GM18909 (cell line): ENCODE measurements around the gene POR.
A peak's percentile ranks its signal among the peaks of the same experiment; 100 is the strongest.
"Not testable (repeated sequence)": the region's sequence is repeated elsewhere in the genome, so short reads cannot be mapped to it uniquely, and the experiment has no call there.

ENCODE experiments used
- ATAC-seq: cut with Tn5 transposase; IDR thresholded peaks from one replicate; pipeline ENCODE4 v1.9.1; 2021; ENCODE audit warnings: mild to moderate bottlenecking; ENCODE audit not compliant: unreplicated experiment, poor library complexity

Gene POR

GRCh38 chr7:75987026-75987804, 72.3 kb downstream of the POR start:
- ATAC-seq = no peak

- no peak for ATAC-seq
These were observed 73.0 kb downstream of the POR start for GRCh38 chr7:75987805-75988567.

DNA sequence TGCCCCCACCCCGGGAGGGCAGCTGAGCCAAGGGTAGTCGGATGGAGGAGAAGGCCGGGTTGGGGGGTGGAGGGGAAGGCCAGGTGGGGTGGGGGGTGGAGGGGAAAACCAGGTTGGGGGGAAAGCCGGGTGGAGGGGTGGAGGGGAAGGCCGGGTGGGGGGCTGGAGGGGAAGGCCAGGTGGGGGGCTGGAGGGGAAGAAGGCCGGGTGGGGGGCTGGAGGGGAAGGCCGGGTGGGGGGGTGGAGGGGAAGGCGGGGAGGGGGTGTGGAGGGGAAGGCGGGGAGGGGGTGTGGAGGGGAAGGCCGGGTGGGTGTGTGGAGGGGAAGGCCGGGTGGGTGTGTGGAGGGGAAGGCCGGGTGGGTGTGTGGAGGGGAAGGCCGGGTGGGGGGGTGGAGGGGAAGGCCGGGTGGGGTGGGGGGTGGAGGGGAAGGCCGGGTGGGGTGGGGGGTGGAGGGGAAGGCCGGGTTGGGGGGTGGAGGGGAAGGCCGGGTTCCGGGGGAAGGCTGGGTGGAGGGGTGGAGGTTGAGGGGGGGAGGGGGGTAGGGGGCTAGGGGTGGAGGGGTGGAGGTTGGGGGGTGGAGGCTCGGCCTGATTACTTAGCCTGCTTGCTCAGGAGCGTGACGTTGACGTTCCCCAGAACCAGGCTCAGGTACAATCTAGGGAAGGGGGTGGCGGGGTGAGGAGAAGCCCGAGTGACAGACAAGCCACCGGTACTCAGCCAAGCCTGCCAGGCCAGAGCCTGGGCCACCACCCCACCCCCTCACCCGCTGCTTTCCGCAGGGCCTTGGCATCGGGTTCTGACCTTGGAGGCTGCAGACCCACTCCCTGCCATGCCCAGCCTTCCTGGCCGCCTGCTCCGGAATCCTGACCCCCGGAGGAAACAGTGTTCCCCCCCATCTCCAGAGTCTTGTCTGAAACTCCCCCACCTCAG, 73.9 kb downstream of the POR start:
- ATAC-seq = no peak

DNA sequence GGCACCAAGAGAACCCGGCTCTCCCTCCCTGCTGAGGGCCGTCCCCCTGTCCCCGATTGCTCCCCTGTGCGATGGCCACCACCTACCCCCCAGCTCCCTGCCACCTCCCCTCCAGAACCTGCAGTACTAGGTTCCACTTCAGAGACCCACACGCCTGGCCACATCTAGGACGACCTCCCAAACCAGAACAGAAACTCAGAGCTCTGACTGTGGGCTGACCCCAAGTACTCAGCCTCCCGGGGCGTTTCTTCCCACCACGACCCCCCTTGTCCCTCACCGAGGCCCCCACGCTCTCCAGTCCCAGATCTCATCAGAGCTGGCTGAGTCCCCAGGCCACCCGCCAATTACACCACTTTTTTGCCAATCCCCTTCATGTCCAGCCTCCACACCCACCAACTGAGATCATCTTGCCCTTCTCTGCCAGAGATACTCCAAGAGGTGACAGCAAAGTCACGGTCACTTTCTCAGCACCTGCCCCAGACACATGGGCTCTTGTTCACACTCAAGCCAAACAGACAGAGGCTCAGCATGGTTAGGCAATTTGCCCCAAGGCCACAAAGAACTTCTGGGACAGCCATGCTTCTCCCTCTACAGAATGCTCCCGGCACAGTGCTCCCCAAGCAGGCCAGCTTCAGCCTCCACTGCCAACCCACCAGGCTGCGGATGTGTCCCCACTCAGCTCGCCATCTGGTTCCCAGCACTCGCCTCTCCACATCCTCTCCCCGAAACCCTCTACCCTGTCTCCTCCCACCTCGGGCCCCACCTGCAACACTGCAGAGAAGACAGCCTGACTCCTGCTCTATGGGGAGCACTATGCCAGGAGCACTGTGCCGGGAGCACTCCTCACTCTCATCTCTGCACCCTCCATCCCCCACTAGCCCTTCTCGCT, 74.8 kb downstream of the POR start:
- ATAC-seq = no peak

- no peak for ATAC-seq
These were observed 76.7 kb downstream of the POR start for GRCh38 chr7:75991531-75992082.

DNA sequence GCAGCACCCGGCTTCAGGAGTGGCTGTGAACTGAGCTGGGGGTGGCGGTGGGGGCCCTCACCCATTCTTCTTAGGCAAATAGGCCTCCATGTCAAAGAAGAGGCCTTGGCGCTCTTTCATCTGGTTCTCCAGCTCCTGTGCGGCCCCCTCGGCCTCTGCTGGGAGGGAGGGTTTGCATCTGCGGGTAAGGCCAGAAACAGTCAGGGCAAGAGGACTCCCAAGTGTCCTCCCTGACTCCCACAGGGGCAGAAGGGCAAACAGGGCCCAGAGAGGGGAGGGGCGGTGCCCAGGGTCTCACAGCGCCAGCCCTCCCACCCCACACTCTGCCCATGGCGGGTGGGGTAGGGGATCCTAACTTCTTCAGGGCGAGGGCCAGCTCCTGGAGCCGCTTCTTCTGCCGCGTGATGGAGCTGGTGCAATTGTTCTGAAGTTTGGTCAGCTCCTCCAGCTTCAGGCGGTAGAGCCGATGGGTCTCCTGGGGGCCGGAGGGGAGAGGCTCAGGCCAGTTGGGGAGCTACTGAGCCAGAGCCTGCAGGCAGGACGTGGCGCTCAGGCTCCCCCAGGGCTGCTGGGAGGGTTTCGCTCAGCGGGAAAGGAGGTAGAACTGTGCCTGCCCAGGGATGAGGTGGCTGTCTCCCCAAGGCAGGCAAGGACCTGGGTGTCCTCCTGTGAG, 77.3 kb downstream of the POR start:
- no peak for ATAC-seq

GRCh38 chr7:75993689-75994387, 78.9 kb downstream of the POR start:
- ATAC-seq = peak; percentile 19

GRCh38 chr7:75994388-75995051, 79.6 kb downstream of the POR start, which contains the start of gene TMEM120A:
TMEM120A (minus strand) TSS chr7:75994595; CDS start chr7:75994570, 25 bp downstream.
- ATAC-seq = peak; percentile 91

GRCh38 chr7:75995052-75995471, 80.1 kb downstream of the POR start:
- no peak for ATAC-seq

GRCh38 chr7:75995996-75996395, 81.0 kb downstream of the POR start:
- no peak for ATAC-seq

DNA sequence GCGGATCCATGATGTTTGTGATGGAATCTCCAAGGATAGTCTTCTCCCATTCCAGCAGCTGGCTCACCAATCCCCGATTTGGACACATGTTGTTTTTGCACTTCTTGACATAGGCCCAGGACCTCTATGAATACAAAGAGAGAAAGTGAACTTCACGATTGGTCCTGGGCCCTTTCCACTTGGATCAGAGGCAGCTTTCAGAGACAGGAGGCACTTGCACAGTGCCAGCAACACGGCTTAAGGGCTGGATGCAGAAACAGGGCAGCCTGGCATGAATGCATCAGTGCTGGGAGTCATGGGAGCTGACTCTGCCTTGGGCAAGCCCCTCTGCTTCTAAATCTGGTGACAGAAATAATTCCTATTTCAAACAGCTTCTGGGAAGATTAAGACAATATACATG, 81.5 kb downstream of the POR start:
- no peak for ATAC-seq

GRCh38 chr7:75998038-75998437, 83.1 kb downstream of the POR start:
- no peak for ATAC-seq

GRCh38 chr7:76000566-76000965, 85.6 kb downstream of the POR start:
- ATAC-seq = no peak

- ATAC-seq = no peak
These were observed 87.2 kb downstream of the POR start for GRCh38 chr7:76002139-76002538.

- no peak for ATAC-seq
These were observed 87.9 kb downstream of the POR start for GRCh38 chr7:76002822-76003221.

- no peak for ATAC-seq
These were observed 88.4 kb downstream of the POR start for GRCh38 chr7:76003351-76003750.

- not testable (repeated sequence) for ATAC-seq
These were observed 90.0 kb downstream of the POR start for GRCh38 chr7:76005004-76005403.
